HepG2 (cell line): ENCODE data around the gene SLC35F3. TPM values are rescaled to one million over a fixed set of nuclear protein-coding genes. Genes with fewer than 3 reads are reported as not detected.

Experiments
- ARID5B ChIP-seq: IDR thresholded peaks from 2 replicates; pipeline ENCODE4 v1.4.0; 2020; ENCODE audit warnings: mild to moderate bottlenecking, missing genetic modification reagents
- PAF1 ChIP-seq: IDR thresholded peaks from 2 replicates; pipeline ENCODE4 v1.6.1; 2016; ENCODE audit warnings: missing genetic modification reagents, missing compliant biosample characterization
- PHF20 ChIP-seq: sonication (generic); formaldehyde crosslinking; IDR thresholded peaks from 2 replicates; pipeline ENCODE4 v1.5.0; 2020; ENCODE audit warnings: mild to moderate bottlenecking, missing genetic modification reagents
- ZNF644 ChIP-seq: IDR thresholded peaks from 2 replicates; pipeline ENCODE4 v1.6.1; 2016; ENCODE audit warnings: low read depth
- ZNF816 ChIP-seq: sonication (generic); formaldehyde crosslinking; IDR thresholded peaks from 2 replicates; pipeline ENCODE4 v1.8.0; 2022; ENCODE audit warnings: missing genetic modification reagents, mild to moderate bottlenecking, borderline replicate concordance
- polyA plus RNA-seq, 8 experiments: library from polyadenylated mRNA; depleted of rRNA in 3 of 8; stranded (reverse) in 7 of 8; unstranded in 1 of 8; fragments of >200 nt; fragmentation: Illumina TruSeq in 4 of 8; extraction: Trizol in 4 of 8; gene quantifications; 2 replicates each; pipeline versions ENCODE4 v1.2.1 to v1.2.3, GENCODE V29; 2011 to 2016; ENCODE audit warnings: low read depth in 4 of 8, missing spikeins in 1 of 8, mixed read lengths in 1 of 8; ENCODE audit not compliant: insufficient read depth in 1 of 8
- total RNA-seq, 5 experiments: library from RNA; depleted of rRNA; stranded (reverse); fragments of >200 nt; fragmentation: Illumina TruSeq; extraction: Trizol; gene quantifications; 2 replicates each; pipeline ENCODE4 v1.2.3, GENCODE V29; 2016; ENCODE audit warnings: low read depth in 1 of 5
- TF ChIP-seq, protein P1 (sequence below): sonication (generic); formaldehyde crosslinking; IDR thresholded peaks from 2 replicates; pipeline ENCODE4 v1.4.0; 2020; ENCODE audit warnings: mild to moderate bottlenecking, missing genetic modification reagents, borderline replicate concordance
- TF ChIP-seq, protein P2 (sequence below): sonication (generic); formaldehyde crosslinking; IDR thresholded peaks from 2 replicates; pipeline ENCODE4 v1.5.0; 2020; ENCODE audit warnings: mild to moderate bottlenecking, missing genetic modification reagents
- TF ChIP-seq, protein P3 (sequence below): sonication (generic); formaldehyde crosslinking; IDR thresholded peaks from 2 replicates; pipeline ENCODE4 v1.4.0; 2020; ENCODE audit warnings: missing genetic modification reagents, borderline replicate concordance
- TF ChIP-seq, protein P4 (sequence below): sonication (generic); formaldehyde crosslinking; IDR thresholded peaks from 2 replicates; pipeline ENCODE4 v1.8.0; 2022; ENCODE audit warnings: mild to moderate bottlenecking, missing genetic modification reagents, moderate library complexity

Gene SLC35F3
- total and polyA plus RNA-seq, 2 of the 13 experiments (the other 11 are each of a cell fraction or from before 2014, with no cell fraction given), result not detected

- peak; percentile 27; the same call in 1 of the 2 replicates for TF ChIP-seq ARID5B
- TF ChIP-seq, protein P1, sequence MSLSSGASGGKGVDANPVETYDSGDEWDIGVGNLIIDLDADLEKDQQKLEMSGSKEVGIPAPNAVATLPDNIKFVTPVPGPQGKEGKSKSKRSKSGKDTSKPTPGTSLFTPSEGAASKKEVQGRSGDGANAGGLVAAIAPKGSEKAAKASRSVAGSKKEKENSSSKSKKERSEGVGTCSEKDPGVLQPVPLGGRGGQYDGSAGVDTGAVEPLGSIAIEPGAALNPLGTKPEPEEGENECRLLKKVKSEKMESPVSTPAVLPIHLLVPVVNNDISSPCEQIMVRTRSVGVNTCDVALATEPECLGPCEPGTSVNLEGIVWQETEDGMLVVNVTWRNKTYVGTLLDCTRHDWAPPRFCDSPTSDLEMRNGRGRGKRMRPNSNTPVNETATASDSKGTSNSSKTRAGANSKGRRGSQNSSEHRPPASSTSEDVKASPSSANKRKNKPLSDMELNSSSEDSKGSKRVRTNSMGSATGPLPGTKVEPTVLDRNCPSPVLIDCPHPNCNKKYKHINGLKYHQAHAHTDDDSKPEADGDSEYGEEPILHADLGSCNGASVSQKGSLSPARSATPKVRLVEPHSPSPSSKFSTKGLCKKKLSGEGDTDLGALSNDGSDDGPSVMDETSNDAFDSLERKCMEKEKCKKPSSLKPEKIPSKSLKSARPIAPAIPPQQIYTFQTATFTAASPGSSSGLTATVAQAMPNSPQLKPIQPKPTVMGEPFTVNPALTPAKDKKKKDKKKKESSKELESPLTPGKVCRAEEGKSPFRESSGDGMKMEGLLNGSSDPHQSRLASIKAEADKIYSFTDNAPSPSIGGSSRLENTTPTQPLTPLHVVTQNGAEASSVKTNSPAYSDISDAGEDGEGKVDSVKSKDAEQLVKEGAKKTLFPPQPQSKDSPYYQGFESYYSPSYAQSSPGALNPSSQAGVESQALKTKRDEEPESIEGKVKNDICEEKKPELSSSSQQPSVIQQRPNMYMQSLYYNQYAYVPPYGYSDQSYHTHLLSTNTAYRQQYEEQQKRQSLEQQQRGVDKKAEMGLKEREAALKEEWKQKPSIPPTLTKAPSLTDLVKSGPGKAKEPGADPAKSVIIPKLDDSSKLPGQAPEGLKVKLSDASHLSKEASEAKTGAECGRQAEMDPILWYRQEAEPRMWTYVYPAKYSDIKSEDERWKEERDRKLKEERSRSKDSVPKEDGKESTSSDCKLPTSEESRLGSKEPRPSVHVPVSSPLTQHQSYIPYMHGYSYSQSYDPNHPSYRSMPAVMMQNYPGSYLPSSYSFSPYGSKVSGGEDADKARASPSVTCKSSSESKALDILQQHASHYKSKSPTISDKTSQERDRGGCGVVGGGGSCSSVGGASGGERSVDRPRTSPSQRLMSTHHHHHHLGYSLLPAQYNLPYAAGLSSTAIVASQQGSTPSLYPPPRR (CRISPR knock-in tag), result no peak
- TF ChIP-seq, protein P2, sequence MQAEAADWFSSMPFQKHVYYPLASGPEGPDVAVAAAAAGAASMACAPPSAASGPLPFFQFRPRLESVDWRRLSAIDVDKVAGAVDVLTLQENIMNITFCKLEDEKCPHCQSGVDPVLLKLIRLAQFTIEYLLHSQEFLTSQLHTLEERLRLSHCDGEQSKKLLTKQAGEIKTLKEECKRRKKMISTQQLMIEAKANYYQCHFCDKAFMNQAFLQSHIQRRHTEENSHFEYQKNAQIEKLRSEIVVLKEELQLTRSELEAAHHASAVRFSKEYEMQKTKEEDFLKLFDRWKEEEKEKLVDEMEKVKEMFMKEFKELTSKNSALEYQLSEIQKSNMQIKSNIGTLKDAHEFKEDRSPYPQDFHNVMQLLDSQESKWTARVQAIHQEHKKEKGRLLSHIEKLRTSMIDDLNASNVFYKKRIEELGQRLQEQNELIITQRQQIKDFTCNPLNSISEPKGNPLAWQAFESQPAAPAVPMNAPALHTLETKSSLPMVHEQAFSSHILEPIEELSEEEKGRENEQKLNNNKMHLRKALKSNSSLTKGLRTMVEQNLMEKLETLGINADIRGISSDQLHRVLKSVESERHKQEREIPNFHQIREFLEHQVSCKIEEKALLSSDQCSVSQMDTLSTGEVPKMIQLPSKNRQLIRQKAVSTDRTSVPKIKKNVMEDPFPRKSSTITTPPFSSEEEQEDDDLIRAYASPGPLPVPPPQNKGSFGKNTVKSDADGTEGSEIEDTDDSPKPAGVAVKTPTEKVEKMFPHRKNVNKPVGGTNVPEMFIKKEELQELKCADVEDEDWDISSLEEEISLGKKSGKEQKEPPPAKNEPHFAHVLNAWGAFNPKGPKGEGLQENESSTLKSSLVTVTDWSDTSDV (CRISPR knock-in tag), result no peak
- TF ChIP-seq, protein P3, sequence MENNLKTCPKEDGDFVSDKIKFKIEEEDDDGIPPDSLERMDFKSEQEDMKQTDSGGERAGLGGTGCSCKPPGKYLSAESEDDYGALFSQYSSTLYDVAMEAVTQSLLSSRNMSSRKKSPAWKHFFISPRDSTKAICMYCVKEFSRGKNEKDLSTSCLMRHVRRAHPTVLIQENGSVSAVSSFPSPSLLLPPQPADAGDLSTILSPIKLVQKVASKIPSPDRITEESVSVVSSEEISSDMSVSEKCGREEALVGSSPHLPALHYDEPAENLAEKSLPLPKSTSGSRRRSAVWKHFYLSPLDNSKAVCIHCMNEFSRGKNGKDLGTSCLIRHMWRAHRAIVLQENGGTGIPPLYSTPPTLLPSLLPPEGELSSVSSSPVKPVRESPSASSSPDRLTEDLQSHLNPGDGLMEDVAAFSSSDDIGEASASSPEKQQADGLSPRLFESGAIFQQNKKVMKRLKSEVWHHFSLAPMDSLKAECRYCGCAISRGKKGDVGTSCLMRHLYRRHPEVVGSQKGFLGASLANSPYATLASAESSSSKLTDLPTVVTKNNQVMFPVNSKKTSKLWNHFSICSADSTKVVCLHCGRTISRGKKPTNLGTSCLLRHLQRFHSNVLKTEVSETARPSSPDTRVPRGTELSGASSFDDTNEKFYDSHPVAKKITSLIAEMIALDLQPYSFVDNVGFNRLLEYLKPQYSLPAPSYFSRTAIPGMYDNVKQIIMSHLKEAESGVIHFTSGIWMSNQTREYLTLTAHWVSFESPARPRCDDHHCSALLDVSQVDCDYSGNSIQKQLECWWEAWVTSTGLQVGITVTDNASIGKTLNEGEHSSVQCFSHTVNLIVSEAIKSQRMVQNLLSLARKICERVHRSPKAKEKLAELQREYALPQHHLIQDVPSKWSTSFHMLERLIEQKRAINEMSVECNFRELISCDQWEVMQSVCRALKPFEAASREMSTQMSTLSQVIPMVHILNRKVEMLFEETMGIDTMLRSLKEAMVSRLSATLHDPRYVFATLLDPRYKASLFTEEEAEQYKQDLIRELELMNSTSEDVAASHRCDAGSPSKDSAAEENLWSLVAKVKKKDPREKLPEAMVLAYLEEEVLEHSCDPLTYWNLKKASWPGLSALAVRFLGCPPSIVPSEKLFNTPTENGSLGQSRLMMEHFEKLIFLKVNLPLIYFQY (CRISPR knock-in tag), result no peak
- no peak for TF ChIP-seq ZNF644 (CRISPR knock-in tag)
- TF ChIP-seq, protein P4, sequence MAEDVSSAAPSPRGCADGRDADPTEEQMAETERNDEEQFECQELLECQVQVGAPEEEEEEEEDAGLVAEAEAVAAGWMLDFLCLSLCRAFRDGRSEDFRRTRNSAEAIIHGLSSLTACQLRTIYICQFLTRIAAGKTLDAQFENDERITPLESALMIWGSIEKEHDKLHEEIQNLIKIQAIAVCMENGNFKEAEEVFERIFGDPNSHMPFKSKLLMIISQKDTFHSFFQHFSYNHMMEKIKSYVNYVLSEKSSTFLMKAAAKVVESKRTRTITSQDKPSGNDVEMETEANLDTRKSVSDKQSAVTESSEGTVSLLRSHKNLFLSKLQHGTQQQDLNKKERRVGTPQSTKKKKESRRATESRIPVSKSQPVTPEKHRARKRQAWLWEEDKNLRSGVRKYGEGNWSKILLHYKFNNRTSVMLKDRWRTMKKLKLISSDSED, result no peak
- no peak for TF ChIP-seq ZNF816 (CRISPR knock-in tag)
- TF ChIP-seq PAF1 (CRISPR knock-in tag), result no peak
- TF ChIP-seq PHF20 (CRISPR knock-in tag), result no peak
Observed at GRCh38 chr1:234371414-234371813, 466.9 kb downstream of the SLC35F3 start (continued).
